ENCODE data around the gene IL11.

The IL11 gene

GRCh38 chr19:55352040-55352439, 18.2 kb downstream of the IL11 start:
- DNase-seq (ENCODE audit: extremely low read depth, insufficient read length): no peak
- TF ChIP-seq CTCF (IDR thresholded peaks at IDR 0.05; ENCODE audit: insufficient read depth, low read length, poor library complexity, severe bottlenecking): no peak
- peaks cover 2% of the 10 kb centered on the region; the same call in 1 of the 2 replicates for H3K36me3 ChIP-seq (ENCODE audit: control insufficient read depth, insufficient read depth, low read length)
- no peak overlapping the region for H3K4me3 ChIP-seq (replicated peaks; ENCODE audit: low read depth, low read length)
- peaks cover 2% of the 10 kb centered on the region for H3K27me3 ChIP-seq (replicated peaks; ENCODE audit: control insufficient read depth, insufficient read depth, low read length)

- peaks cover 2% of the 10 kb centered on the region for H3K27me3 ChIP-seq (replicated peaks; ENCODE audit: control insufficient read depth, insufficient read depth, low read length)
- peaks cover 2% of the 10 kb centered on the region; the same call in 1 of the 2 replicates for H3K36me3 ChIP-seq (ENCODE audit: control insufficient read depth, insufficient read depth, low read length)
- no peak for TF ChIP-seq CTCF (IDR thresholded peaks at IDR 0.05; ENCODE audit: insufficient read depth, low read length, poor library complexity, severe bottlenecking)
- H3K4me3 ChIP-seq (replicated peaks; ENCODE audit: low read depth, low read length): no peak overlapping the region
- DNase-seq (ENCODE audit: extremely low read depth, insufficient read length): no peak
Observed at GRCh38 chr19:55350620-55351315, 19.5 kb downstream of the IL11 start.

- no peak for DNase-seq (ENCODE audit: extremely low read depth, insufficient read length)
- no peak for TF ChIP-seq CTCF (IDR thresholded peaks at IDR 0.05; ENCODE audit: insufficient read depth, low read length, poor library complexity, severe bottlenecking)
- Histone ChIP-seq H3K36me3 (ENCODE audit: control insufficient read depth, insufficient read depth, low read length) (peaks cover 2% of the 10 kb centered on the region), H3K27me3 (replicated peaks; ENCODE audit: control insufficient read depth, insufficient read depth, low read length) (peaks cover 2% of the 10 kb centered on the region), H3K4me3 (replicated peaks; ENCODE audit: low read depth, low read length) (no peak overlapping the region)
Observed at GRCh38 chr19:55348317-55349034, 21.8 kb downstream of the IL11 start.

GRCh38 chr19:55347442-55348009, 22.7 kb downstream of the IL11 start:
- H3K36me3 ChIP-seq (ENCODE audit: control insufficient read depth, insufficient read depth, low read length): peaks cover 2% of the 10 kb centered on the region
- no peak for DNase-seq (ENCODE audit: extremely low read depth, insufficient read length)
- TF ChIP-seq CTCF (IDR thresholded peaks at IDR 0.05; ENCODE audit: insufficient read depth, low read length, poor library complexity, severe bottlenecking): no peak
- no peak overlapping the region for H3K4me3 ChIP-seq (replicated peaks; ENCODE audit: low read depth, low read length)
- H3K27me3 ChIP-seq (replicated peaks; ENCODE audit: control insufficient read depth, insufficient read depth, low read length): no peaks in the 10 kb centered on the region; the same call in 1 of the 2 replicates

GRCh38 chr19:55346725-55347441, 23.4 kb downstream of the IL11 start:
- TF ChIP-seq CTCF (IDR thresholded peaks at IDR 0.05; ENCODE audit: insufficient read depth, low read length, poor library complexity, severe bottlenecking): no peak
- DNase-seq (ENCODE audit: extremely low read depth, insufficient read length): no peak
- Histone ChIP-seq H3K4me3 (replicated peaks; ENCODE audit: low read depth, low read length) (no peak overlapping the region), H3K36me3 (ENCODE audit: control insufficient read depth, insufficient read depth, low read length) (peaks cover 2% of the 10 kb centered on the region), H3K27me3 (replicated peaks; ENCODE audit: control insufficient read depth, insufficient read depth, low read length) (no peaks in the 10 kb centered on the region)
